Stomach (tissue), 4 donors: ENCODE measurements around the gene SYDE1.

Experiments
- POLR2A ChIP-seq, 4 donors: fragments of 450-650 bp; IDR thresholded peaks; one replicate each; pipeline ENCODE4 v1.6.1; 2016; ENCODE audit warnings: antibody characterized with exemption in 4 of 4, control low read depth in 2 of 4, mild to moderate bottlenecking in 1 of 4, moderate library complexity in 1 of 4
- POLR2AphosphoS5 ChIP-seq, 3 donors: sonication (generic); formaldehyde crosslinking; IDR thresholded peaks; one replicate each; pipeline ENCODE4 v1.6.1; 2016; ENCODE audit warnings: antibody characterized with exemption in 3 of 3
- TF ChIP-seq, protein P1 (sequence below), 7 experiments: fragments of 450-650 bp in 4 of 7; fragments of 200-600 bp in 3 of 7; sonication (generic) in 3 of 7; IDR thresholded peaks; one replicate each; pipeline ENCODE4 v1.5.1; 2016 to 2019; ENCODE audit warnings: antibody characterized with exemption in 7 of 7, control low read depth in 2 of 7, mild to moderate bottlenecking in 1 of 7

DNA sequence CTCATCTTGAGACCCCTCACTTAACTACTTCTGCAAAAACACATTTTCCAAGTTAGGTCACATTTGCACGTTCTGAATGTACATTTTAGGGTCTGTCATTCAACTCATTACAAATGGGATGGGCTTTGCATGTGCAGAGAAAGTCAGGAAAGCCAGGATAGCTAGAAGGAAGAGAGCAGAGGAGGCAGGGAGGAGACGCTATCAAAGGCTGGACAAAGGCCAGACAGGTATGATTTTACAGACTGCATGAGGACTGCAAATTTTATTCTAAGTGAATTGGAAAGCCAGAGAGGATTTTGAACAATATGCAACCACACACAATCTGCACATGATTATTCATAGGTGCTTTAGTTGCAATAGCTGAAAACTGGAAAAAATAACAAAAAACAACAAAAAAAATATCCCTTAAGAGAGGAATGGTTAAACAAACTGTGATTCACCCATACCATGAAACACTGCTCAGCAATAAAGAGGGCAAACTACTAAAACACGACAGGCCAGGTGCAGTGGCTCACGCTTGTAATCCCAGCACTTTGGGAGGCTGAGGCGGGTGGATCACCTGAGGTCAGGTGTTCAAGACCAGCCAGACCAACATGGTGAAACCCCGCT, 21.1 kb downstream of the SYDE1 start:
- TF ChIP-seq, protein P1, sequence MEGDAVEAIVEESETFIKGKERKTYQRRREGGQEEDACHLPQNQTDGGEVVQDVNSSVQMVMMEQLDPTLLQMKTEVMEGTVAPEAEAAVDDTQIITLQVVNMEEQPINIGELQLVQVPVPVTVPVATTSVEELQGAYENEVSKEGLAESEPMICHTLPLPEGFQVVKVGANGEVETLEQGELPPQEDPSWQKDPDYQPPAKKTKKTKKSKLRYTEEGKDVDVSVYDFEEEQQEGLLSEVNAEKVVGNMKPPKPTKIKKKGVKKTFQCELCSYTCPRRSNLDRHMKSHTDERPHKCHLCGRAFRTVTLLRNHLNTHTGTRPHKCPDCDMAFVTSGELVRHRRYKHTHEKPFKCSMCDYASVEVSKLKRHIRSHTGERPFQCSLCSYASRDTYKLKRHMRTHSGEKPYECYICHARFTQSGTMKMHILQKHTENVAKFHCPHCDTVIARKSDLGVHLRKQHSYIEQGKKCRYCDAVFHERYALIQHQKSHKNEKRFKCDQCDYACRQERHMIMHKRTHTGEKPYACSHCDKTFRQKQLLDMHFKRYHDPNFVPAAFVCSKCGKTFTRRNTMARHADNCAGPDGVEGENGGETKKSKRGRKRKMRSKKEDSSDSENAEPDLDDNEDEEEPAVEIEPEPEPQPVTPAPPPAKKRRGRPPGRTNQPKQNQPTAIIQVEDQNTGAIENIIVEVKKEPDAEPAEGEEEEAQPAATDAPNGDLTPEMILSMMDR (IDR thresholded peaks at IDR 0.05): no peak
- TF ChIP-seq POLR2A (IDR thresholded peaks at IDR 0.05) (no peak), POLR2AphosphoS5 (IDR thresholded peaks at IDR 0.05) (no peak)
